ENCODE measurements around the gene BNIP1.

DNA sequence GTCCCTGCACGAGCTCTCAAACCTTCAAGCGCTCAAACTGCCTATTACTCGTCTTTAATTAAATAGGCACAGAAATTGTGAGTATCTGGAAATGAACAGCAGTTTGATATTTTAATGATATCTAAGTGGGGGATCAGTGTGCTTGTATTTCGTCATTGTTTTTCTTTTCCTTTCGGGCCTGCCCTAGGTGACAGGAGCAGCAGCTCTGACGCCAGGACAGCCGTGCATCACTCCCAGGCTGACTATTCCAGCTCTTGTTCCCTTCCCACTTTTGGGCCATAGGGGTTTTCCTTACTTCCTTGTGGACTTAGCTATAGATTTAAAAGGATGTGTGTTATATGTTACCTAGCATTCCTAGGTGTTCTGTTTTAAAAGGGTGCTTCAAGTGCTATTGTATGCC is 9.5 kb downstream of the BNIP1 start:
- TF ChIP-seq, protein P1, sequence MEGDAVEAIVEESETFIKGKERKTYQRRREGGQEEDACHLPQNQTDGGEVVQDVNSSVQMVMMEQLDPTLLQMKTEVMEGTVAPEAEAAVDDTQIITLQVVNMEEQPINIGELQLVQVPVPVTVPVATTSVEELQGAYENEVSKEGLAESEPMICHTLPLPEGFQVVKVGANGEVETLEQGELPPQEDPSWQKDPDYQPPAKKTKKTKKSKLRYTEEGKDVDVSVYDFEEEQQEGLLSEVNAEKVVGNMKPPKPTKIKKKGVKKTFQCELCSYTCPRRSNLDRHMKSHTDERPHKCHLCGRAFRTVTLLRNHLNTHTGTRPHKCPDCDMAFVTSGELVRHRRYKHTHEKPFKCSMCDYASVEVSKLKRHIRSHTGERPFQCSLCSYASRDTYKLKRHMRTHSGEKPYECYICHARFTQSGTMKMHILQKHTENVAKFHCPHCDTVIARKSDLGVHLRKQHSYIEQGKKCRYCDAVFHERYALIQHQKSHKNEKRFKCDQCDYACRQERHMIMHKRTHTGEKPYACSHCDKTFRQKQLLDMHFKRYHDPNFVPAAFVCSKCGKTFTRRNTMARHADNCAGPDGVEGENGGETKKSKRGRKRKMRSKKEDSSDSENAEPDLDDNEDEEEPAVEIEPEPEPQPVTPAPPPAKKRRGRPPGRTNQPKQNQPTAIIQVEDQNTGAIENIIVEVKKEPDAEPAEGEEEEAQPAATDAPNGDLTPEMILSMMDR (IDR thresholded peaks at IDR 0.05 in 8 of 11, conservative IDR thresholded peaks at IDR 0.05 in 3 of 11): no peak
- no peak for TF ChIP-seq POLR2AphosphoS5 (IDR thresholded peaks at IDR 0.05)
- no peak for TF ChIP-seq POLR2A (IDR thresholded peaks at IDR 0.05)
